Measurements from ENCODE around the gene LAMTOR5.
"Not testable (repeated sequence)": the region's sequence is repeated elsewhere in the genome, so short reads cannot be mapped to it uniquely, and the experiment has no call there.

Gene LAMTOR5

DNA sequence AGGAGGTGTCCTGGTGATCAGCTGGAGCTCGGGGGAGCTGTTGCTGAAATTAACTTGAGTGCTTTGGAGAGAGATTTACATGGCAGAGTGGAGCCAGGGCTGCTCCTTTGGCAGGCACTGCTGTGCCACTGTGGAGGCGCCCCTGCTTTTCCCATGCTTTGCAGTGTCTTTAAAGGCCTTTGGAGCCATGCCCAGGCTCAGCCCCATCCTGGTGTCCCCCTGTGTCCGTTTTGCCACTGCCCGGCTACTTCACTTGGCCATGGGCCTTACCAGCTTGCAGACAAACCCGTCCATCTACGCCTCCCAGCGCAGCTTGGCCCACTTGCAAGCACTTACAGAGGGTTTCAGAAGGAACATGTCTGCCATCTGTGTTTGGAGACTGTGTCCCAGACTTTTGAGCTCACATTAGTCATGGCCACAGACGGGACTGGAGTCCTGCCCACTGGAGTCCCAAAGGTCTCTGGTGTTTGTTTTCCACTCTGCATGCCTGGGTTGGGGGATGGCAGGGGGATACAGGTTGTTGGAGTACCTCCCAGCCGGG, 18.2 kb upstream of the LAMTOR5 start:
- DNase-seq = peak; percentile 95

DNA sequence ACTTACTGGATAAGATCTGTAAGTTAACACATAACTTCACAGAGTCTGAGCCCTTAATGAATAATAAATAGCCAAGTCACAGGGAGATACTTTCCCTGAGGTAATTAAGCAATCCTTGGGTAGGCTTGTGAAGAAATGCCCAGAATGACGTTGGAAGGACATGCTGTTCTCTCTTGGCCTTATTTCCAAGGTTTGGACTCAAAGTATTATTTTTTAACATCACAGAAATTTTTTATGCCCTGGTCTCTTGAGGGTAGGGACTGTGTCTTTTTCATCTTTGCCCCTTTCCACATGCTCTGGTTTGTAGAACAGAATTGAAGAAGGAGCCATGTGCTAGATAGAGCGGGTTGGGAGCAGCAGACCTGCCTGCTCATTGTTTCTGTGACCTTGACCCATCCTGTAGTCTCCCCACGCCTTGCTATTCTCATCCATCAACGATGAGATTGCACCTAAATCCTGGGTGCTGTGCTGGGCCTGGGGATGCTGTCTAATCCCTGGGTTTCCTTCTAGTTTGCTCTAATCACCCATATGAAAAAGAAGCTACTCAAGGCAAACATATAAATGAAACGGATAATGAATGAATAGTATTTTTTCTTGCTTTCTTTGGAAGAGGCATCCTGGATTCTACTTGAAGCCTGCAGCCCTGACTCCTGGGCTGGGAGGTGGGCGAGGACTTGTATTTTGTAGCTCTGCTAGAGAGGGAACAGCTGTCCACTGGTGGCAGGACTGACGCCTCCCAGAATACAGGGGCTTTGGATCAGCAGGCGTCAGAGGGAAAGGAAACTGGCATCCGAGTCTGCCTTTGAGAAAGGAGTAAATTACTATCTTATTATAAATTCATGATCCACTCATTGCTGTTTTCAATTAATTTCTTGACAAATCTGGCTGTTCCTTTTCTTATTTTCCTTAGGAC, 17.5 kb upstream of the LAMTOR5 start:
- DNase-seq = no peak

DNA sequence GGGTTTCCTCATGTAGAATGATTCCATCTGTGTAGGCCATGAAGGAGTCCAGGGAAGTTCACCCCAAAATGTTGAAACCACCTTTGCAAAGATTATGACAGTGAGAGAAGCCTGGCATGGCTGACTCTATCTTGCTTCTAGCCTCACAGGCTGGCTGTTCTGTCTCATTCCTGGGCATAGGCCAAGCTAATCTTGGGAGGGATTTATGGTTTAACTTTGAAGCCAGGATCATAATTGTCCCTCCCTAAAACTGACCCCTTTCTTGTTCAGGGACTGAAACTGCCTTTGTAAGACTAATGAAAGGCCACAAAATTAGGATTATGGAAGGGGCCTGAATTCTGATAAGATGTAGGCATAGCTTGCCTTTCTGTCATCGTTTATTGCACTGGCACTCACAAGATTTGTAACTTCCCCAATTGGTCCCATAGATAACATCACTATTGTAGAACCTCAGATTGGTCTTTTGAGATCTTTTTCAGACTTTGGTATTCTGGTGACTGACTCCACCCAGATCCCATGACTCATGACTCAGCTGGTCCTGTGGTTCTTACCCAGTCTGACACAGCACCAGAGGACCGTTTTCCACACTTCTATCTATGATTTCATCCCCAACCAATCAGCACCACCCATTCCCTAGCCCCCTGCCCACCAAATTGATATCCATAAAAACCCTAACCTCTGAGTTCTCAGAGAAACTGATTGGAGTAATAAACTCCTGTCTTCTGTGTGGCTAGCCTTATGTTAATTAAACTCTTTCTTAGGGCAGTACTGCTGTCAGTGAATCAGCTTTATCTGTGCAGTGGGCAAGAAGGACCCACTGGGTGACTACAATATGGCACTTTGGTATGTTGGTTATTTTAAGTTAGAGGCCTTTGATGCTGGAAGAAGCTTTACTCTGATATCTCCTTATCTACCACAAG, 13.6 kb upstream of the LAMTOR5 start:
- no peak for DNase-seq

DNA sequence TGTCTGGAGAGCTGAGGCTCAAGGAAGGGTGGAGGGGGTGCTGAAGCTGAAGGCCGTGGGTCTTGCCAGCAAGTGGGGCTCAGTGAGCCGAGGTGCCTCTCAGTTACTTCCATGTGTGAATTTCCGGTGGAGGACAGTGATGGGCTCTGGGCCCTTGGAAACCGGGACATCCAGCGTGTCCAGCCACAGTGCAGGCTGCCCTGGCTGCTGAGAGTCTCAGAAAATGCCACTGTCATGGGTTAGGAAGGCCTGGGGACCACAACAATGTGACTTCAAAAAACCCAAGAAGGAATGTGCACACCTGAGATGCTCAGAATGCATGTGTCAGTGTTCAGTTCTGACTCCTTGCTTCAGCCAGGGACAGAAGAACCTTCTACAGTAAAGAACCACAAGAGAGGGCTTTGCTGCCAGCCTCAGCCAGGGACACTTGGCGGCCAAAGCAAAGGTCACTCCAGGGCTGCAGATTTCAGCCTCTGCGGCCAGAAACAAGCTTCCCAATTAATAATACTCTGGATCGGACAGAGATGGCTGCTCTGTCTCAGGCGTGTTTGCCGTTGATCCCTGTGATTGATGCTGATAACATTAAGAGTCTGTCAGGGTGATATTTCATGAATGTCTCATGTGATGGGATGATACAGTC, 12.6 kb upstream of the LAMTOR5 start:
- no peak for DNase-seq

DNA sequence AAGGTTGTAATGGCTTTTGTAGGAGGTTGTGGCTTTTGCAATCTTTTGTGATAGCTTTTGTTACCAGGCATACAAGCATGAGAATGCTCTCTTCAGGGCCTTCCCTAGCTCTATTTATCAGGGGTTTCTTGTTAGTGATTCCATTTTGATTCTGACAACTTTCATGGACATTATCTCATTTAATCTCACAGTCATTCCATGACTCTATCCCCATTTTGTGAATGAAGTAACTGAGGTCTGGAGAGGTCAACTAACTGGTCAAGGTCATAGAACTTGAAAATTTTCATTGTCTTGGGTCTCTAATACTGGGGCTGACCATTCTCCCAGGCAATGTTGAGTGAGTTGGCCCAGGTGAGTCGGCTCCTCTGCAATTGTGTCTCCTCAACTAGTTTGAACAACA, 11.2 kb upstream of the LAMTOR5 start:
- no peak for DNase-seq

DNA sequence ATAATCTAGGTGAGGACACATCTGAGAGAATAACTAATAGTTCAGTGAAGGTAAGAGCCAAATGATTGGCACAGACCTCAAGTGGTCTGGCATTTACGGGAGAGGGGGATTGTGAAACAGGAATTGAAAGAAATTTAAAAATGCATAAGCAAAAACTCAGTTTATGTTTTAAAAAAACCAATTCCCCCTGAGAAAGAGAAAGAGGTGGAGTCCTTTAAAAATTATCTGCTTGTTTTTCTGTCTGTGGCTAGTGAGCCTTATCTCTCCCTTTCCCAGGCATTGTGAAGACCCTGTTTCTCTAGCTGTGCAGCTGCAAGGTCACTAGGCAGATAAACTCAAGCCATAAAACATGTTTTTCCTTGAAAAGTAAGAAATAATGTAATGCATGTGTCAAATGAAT, 5.6 kb upstream of the LAMTOR5 start:
- not testable (repeated sequence) for DNase-seq

DNA sequence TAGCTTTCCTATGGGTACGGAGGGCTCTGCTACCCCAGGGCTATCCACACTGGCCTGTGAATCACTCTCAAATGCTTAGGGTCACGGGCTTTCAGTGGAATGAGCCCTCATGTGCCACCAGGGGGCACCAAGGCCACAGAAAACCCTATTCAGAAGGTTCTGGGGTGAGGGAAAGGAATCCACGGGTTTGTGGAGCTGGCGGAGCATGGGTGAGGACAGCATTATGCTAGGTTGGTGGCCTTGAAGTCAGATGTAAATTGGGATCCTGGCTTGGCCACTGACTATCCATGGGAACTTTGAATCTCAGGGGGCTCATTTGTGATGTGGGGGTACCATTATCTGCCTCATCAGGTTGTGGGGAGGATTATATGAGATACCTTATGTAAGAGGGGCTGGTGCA, 5.1 kb upstream of the LAMTOR5 start:
- peak; percentile 34 for DNase-seq

DNA sequence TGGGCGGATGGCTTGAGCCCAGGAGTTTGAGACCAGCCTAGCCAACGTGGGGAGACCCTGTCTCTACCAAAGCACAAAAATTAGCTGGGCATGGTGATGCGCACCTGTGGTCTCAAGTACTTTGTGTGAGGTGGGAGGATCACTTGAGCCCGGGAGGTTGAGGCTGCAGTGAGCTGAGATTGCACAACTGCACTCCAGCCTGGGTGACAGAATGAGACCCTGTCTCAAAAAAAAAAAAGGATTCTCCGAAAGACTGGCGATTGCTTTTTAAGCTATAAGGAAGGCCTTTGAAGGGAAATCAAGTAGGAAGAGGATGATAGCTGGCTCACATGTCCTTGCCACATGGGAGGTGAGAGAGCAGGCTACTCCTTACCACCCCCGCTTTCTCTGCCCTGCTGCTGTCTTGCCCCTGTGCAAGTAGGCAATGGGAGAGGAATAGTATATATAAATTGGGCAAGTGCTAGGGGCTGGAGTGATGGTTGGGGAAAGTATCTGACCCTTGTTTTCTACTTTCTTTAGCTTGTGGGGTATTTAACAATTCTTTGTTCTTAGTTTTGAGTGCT, 3.8 kb upstream of the LAMTOR5 start:
- DNase-seq = no peak

DNA sequence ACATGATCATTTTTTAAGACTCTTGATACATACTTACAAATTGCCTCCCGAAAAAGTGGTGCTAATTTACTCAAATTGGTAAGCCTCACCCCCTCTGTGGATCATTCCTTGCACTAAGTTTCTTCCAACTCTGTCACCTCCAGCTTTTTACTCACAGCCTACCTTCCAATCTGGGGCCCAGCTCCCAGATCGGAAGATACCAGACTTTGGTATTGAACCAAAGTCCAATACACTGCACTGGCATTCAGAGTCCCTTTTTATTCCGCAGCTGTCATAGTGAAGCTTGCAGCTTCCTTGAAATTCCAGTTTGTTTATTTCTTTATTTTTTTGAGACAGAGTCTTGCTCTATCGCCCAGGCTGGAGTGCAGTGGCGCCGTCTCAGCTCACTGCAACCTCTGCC, 1.8 kb upstream of the LAMTOR5 start:
- no peak for DNase-seq

DNA sequence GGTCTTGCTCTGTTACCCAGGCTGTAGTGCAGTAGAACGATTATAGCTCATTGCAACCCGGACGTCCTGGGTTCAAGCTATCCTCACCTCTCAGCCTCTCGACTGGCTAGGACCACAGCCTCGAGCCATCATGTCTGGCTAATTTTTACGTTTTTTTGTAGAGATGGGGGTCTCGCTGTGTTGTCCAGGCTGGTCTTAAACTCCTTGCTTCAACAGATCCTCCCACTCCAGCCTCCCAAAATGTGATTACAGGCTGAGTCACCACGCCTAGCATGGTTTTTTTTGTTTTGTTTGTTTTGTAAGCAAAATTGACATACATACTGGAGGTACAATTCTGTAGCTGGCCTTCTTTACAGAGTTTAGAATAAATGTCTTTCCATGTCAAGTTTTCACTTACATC, 994 bp upstream of the LAMTOR5 start:
- no peak for DNase-seq

DNA sequence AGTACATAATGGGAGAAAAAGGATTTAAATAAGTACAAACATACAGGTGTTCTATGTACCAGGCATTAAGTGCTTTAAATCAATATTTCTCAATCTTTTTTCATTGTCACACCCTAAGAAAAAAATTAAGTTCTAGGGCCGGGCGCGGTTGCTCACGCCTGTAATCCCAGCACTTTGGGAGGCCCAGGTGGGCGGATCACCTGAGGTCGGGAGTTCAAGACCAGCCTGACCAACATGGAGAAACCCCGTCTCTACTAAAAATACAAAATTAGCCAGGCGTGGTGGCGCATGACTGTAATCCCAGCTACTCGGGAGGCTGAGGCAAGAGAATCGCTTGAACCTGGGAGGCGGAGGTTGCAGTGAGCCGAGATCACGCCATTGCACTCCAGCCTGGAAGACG, 1.1 kb downstream of the LAMTOR5 start:
- not testable (repeated sequence) for DNase-seq

DNA sequence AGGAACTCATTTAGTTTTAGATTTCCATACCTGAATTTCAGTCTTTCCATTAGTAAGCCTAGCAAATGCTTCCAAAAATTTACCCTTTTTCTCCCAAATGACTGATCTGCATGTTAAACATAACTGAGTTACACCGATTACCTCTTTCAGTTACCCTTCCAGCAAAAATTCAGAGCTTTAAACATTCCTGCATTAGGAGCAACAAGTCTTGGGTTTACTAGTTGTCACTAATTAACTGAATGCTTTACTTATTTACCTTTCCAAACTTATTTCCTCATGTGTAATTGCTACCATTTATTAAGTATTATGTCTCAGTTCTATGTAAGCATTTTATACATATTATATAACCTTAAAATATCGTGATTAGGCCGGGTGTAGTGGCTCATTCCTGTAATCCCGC, 3.1 kb downstream of the LAMTOR5 start:
- no peak for DNase-seq

DNA sequence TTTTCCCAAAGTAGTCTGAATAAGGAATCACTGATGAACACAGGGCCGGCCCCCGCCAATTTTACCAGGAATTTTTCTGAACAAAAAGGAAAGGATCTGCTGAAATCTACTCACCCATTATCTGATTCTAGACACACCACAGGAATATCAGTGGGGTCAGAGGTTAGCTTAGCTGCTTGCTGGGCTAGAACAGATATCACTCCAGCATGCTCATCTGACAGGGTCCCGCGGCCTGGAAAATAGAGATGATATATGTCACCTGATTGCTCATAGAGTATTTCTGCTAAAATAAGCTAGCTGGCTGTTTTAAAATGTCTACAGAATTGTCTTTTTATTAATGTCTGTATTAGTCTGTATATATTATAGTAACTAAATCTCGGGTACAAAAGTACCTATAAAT, 3.7 kb downstream of the LAMTOR5 start:
- DNase-seq = no peak

DNA sequence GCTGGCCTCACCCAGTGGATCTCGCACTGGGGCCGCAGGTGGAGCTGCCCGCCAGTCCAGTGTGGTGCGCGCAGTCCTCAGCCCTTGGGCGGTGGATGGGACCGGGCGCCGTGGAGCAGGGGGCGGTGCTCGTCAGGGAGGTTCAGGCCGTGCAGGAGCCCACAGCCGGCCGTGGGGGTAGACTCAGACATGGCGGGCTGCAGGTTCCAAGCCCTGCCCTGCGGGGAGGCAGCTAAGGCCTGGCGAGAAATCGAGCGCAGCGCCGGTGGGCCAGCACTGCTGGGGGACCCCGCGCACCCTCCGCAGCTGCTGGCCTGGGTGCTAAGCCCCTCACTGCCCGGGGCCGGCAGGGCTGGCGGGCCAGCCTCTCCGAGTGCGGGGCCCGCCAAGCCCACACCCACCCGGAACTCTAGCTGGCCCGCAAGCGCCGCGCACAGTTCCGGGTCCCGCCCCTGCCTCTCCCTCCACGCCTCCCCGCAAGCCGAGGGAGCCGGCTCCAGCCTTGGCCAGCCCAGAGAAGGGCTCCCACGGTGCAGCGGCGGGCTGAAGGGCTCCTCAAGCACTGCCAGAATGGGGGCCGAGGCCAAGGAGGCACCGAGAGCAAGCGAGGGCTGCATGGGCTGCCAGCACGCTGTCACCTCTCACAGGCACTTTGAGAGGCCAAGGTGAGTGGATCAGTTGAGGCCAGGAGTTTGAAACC, 11.1 kb downstream of the LAMTOR5 start:
- not testable (repeated sequence) for DNase-seq

DNA sequence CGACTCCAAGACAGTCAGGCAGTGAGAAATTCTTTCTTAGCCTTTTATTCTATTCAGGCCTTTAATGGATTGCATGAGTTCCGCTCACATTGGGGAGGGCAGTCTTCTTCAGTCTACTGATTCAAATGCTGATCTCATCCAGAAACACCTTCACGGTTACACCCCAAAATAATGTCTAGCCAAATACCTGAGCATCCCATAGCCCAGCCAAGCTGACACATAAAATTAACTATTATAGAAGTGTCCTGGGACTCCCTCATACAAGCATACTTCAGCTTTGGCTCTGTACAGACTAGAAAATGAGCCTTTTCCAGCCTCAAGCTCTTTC, 13.0 kb downstream of the LAMTOR5 start:
- no peak for DNase-seq

DNA sequence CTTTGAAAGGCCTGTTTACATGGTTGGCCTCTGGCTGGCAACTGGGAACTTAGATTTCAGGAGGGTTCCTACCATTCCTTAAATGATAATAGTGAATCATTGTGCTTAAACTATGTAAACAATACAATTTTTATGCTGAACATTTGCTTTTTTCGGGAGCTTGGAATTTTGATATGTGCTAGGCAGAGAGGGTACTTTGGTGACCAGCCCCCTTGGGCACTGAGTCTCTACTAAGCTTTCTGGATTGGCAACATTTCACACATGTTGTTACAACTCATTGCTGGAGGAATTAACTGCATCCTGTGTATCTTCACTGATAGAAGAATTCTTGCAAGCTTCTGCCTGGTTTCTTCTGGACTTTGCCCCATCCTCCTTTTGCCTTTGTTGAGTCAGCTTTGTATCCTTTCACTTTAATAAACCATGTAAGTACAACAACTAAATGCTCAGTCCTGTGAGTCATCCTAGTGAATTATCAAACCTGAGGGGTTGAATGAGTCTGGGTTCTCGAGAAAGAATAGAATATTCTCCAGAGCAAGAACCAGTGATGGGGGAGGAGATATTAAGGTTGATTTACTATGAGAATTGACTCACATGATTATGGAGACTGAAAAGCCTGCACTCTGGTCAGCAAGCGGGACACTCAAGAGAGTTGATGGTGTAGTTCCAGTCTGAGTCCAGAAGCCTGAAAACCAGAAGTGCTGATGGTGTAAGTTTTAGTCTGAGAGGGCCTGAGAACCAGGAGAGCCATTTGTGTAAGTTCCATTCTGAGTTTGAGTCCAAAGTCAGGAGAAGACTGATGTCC, 13.6 kb downstream of the LAMTOR5 start:
- no peak for DNase-seq

DNA sequence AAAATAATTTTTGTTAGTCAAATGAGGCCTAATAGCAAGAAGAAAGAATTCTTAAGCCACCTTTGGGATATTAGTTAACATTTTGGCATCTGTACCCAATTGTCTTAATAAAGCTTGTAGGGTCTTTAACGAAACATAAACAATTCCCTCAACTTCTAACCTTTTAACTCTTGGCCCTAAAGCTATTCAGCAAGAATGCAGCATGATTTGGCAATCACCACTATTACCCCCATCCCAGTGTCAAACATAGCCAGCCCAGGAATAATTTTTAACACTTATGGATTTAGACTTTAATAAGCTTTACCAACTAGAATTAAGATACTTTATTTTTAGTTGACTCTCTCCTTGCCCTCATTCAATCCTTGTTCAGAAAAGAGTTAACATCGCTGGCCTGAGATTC, 14.2 kb downstream of the LAMTOR5 start:
- no peak for DNase-seq

DNA sequence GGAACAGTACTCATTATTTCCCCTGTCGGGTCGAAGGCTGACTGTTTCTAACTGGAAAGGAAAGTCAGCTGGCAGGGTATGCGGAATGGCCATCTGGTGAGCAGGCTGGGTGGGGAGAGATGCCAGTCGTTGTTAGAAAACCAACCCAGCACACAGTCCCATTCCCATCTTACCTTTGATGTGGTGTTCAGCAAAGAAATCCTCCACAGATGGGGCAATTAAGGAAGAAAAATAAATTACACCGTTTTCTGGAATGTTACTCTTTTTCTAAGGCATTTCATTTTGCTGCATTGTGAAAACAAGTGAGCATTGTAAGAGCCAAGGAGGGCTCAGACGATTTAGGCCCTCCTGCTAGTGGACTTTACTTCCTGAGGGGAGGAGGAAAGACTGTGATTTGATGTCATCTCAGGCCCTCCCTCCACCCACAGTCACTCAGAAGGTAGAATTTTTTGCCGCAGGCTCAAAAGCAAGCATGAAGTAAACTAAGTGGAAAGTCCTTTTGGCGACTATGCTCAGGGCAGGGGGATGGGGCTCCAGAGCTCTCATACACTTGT, 16.7 kb downstream of the LAMTOR5 start, which contains the start of gene SLC16A4:
Gene SLC16A4, minus strand, starts transcription at position 335 of the 554 bp plus-strand sequence. CDS start 1,703 bp downstream, outside the sequence.
- peak; percentile 73 for DNase-seq

DNA sequence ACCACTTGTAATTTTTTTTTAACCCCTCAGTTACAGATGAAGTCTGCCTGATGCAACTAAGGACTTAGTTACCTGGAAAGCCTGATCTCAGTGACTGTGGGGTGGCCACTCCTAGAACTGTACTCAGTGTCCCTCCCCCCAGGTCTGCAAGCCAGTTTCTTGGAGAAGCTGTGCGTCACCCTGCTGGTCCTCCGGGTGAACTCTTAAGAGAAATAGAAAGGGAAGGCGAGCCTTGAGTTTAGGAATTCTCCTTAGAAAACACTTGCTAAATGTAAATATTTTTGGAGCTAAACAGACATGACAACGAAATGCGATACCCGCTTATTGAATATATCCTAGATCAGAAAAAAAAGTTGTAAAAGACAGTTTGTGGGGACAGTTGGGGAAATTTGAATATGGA, 17.4 kb downstream of the LAMTOR5 start:
- no peak for DNase-seq

DNA sequence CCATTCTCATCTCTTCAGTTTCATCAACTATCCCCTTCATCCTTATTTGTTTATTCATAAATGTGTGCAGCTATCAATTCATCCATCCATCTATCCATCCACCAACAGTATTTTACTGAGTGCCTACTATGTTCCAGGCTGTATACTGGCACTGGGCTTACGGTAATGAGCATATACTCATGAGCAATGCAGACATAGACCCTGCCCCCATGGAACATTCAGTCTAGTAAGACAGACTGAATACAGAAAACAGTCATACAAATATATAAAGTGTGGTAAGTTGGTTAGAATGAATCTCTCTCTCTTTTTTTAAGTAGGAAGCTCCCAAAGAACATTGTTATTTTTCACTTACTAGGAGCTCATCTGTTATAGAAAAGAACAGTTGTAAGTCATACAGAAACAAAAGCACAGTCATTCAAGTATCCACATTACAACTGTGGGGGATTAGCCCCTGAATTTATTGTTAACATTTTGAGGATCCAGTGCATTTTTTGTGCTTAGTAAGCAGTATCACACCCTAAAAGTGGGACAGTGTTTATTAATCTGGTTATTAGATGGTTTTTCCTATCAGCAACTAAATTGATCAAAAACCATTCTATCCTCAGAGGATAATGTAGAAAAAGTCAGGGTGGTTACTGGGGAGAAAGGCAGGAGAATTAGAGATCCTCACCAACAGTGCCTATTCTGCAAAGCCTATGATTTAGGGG, 20.3 kb downstream of the LAMTOR5 start:
- DNase-seq = no peak
